Superior temporal gyrus (tissue), 1 donor: Measurements from ENCODE around the gene PRRC2B.
A peak's percentile ranks its signal among the peaks of the same experiment; 100 is the strongest.
"Not testable (repeated sequence)": the region's sequence is repeated elsewhere in the genome, so short reads cannot be mapped to it uniquely, and the experiment has no call there.

Source experiments
- DNase-seq: peaks from one replicate; pipeline ENCODE4 v3.0.0-alpha.2; 2016; ENCODE audit errors: extremely low spot score

Gene PRRC2B

GRCh38 chr9:131485206-131485605 is 91.3 kb downstream of the PRRC2B start:
- DNase-seq, result no peak

GRCh38 chr9:131485728-131486422 is 92.0 kb downstream of the PRRC2B start:
- DNase-seq, result no peak

GRCh38 chr9:131487001-131487400 is 93.1 kb downstream of the PRRC2B start:
- DNase-seq, result no peak

DNA sequence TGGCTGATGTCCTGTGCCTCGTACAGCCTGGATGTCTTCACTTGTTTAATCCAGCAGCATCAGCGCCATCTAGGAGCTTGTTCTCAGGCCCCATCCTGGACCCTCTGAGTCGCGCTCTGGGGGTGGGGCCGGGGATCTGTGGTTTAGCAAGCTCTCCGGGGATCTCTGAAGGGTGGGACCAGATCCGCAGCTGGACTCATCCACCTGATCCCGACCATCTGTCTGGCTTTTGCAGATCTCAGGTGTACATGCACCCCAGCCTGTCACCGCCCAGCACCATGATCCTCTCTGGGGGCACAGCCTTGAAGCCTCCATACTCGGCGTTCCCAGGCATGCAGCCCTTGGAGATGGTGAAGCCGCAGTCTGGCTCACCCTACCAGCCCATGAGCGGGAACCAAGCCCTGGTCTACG is 93.7 kb downstream of the PRRC2B start:
- no peak for DNase-seq

GRCh38 chr9:131490514-131490913 is 96.6 kb downstream of the PRRC2B start:
- no peak for DNase-seq

- DNase-seq, result peak; percentile 61
Observed at GRCh38 chr9:131491001-131491710, 97.3 kb downstream of the PRRC2B start.

DNA sequence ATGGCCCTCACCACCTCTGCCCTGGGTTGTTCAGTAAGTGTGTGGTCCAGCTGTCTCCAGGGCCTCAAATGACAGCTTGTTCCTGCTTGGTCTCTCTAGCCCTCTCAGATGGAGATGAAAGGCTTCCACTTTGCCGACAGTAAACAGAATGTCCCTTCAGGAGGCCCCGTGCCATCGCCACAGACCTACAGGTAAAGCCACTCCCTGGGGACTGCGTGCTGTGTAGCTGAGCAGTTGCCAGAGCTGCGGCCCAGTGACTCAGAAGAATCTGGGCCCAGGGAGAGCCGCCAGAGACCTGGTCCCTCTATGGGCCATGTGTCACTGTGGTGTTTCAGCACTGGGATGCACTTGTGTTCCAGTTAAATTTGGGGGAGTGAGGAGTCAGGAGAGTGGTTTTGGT is 98.2 kb downstream of the PRRC2B start:
- DNase-seq, result no peak

DNA sequence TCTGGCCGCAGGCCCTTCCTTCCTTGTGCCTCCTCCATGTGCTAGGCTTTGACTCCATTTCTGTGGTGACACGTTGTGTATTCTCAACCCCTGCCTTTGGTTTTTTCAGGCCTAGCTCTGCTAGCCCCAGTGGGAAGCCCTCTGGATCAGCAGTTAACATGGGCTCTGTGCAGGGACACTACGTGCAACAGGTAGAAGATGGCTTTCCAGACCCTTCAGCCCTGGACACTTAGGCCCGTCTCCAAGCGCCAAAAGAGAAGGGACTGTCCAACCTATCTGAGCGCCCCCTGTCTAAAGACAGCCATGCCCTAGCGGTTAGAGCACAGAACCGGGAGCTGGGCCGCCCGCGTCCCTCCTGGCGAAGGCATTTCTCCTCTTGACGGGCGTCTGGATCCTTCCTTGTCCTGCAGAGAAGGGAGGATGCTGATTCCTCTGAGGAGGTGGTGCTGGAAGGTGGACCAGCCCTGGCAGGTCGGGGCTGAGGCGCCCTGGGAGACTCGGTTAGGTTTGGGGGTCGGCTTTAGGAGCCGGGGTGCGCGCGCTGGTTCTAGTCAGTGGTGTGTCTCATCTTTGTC is 100.5 kb downstream of the PRRC2B start:
- no peak for DNase-seq

DNA sequence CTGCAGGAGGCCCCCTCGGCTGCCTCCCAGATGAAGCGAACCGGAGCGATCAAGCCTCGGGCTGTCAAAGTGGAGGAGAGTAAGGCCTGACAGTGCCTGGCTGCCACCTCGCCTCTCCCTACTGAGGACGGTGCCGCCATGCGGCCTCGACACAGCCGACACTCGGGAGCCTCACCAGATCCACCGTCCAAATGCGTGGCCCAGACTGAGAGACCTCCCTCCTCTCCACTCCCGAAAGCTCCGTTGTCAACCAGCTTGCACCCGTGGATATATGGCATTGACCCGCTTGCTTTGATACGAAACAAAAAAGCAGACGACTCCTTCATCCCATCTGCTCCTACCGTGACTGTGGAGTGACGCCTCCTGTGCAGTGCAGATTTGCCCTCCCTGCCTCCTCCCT is 101.9 kb downstream of the PRRC2B start:
- no peak for DNase-seq

DNA sequence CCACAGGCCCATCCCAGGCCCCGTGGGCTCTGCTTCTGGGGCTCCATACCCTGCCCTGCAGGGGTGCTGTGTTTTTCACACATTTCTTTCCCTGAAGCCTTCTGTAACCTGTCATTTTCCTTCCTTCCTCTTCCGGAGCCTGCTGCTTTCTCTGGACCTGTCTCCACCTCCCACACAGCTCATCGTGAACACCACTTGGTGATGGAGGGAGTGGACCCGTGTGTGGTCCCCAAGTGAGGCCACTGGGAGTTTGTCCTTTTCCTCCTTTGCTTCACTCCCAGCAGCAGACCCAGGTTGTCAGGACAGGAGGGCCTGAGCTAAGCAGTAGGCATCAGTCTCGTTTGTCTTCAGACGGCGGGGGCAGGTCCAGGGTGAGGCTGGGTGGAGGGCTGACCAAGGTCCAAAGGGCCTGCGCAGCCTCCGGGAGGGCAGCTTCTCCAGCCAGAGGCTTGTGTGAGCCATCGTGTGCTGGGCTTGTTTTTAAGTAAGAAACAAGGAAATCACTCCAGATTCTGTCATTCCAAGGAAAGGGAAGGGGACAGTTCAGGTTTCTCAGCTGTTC is 103.0 kb downstream of the PRRC2B start:
- no peak for DNase-seq

GRCh38 chr9:131499254-131499767 is 105.4 kb downstream of the PRRC2B start:
- DNase-seq, result no peak

GRCh38 chr9:131500377-131500776 is 106.5 kb downstream of the PRRC2B start:
- DNase-seq, result no peak

GRCh38 chr9:131500939-131501541 is 107.2 kb downstream of the PRRC2B start:
- no peak for DNase-seq

DNA sequence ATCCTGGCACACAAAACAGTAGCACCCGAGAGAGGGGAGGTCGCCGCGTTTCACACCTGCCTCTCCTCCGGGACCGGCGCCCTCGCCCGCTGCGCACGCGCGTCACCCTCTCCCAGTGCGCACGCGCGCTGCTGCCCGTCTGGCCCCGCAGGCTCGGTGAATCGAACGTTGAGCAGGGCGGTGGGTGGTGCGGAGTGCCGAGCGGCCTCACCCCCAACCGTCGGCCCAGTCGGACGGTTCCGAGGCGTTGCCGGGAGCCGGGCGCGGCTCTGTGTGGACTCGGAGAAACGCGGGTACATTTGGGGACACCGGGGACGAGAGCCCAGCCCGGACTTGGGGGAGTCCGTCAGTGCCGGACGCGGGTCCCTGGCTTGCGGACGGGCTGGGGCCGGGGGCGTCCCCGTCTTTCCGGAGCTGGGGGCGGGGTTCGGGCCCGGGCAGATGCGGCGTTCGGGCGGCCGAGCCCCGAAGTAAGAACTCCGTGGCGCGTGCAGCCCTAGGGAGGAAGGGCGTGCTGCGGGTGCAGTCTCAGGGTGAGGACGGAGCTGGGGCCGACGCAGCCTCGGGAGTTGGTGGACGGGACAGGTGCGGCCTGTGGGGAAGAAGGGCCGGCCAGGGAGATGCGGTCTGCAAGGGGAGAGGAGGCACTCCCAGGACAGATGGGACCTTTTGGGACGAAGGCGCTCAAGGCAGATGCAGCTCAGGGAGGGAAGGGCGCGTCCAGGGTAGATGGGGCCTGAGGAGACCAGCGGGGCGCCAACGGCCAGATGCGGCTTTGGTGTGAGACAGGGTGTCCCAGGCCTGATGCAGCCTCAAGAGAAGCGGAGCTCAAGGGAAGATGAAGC is 109.1 kb downstream of the PRRC2B start, which contains the start of gene POMT1:
Gene POMT1, plus strand, starts transcription at position 138 of the 845 bp plus-strand sequence. CDS start 1,301 bp downstream, outside the sequence.
- peak; percentile 90 for DNase-seq

DNA sequence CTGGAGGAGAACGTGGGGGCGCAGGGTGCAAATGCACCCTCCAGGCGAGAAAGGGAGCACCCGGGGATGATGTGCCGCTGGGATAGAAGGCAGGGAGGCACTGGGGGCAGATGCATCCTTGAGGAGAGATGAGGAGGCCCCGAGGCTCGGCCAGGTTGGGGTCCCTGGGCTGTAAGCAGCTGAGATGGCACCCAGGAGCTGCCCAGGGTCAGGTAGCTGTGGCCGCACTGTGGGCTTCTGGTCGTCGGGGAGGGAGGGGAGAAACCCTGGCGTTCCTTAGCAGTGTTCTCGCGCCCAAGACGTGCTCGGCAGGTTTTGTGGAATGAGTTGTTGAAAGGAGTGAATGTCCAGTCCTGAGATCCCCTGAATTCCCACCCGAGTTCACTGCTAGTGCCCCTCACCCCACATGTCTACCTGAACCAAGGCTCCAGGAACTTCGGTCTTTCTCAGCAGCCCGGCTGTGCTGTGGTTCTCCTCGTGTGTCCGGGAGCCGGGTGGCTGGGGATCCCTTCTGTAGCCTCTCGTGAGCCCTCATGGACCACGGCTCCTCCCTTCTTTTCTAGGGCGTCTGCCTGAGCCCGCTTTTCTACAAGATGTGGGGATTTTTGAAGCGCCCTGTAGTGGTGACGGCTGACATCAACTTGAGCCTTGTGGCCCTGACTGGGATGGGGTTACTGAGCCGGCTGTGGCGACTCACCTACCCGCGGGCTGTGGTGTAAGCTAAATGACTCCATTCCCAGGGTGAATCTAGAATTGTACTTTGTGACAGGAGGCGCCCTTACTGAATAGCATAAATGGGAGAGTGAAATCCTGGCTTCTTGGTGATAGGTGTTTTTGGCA is 110.0 kb downstream of the PRRC2B start:
- DNase-seq, result no peak

GRCh38 chr9:131505012-131505411 is 111.1 kb downstream of the PRRC2B start:
- no peak for DNase-seq

DNA sequence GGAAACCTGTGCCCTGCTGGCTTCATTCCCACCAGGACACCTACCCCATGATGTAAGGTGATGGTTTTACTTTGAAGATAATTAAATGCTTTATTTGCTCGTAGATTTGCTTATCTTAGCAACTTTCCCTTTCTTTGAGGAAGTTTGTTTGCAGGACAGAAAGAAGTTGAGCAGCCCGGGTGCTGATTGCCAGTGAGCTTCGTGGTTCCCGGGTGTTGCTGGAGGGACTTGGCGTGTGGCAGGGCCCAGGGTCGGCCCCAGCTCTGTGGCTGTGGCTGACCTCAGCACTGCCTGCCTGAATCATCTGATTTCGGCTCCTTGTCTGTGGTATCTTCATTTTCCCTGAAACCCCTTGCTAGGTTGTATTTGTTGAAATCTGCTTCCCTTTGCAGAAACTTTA is 117.5 kb downstream of the PRRC2B start:
- DNase-seq, result no peak

DNA sequence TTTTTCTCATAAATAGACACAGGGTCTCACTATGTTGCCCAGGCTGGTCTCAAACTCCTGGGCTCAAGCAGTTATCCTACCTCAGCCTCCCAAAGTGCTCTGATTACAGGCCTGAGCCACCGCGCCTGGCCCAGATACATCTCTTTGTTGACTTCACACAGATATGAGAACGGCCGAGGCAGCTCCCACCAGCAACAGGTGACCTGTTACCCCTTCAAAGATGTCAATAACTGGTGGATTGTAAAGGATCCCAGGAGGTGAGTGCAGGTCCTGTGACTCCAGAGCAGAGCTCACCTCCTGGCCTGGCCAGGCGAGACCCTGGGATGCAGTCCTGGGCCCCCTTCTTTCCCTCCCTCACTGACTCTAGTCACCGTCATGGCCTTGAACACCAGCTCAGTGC is 118.0 kb downstream of the PRRC2B start:
- no peak for DNase-seq

- no peak for DNase-seq
Observed at GRCh38 chr9:131513177-131513576, 119.3 kb downstream of the PRRC2B start.

GRCh38 chr9:131515559-131516031 is 121.7 kb downstream of the PRRC2B start:
- not testable (repeated sequence) for DNase-seq
